ENCODE results near the gene GRK3.

Gene GRK3

GRCh38 chr22:25554689-25555088 is 9.8 kb upstream of the GRK3 start:
- peaks cover 7 to 8% of the 10 kb centered on the region in 2 experiments for H3K4me1 ChIP-seq (ENCODE audit: control insufficient read depth in 1 of 2, insufficient read depth in 2 of 2, low read length in 2 of 2)
- H4K8ac ChIP-seq (ENCODE audit: low read depth, low read length): no peak overlapping the region
- no peak overlapping the region for H2BK120ac ChIP-seq (ENCODE audit: insufficient read depth, low read length, poor library complexity)
- H4K12ac ChIP-seq (ENCODE audit: low read depth, low read length): no peak overlapping the region
- H3K27me3 ChIP-seq (ENCODE audit: insufficient read depth, low read length): no peaks in the 10 kb centered on the region
- H3K4me2 ChIP-seq (ENCODE audit: low read length): no peak overlapping the region
- no peaks in the 10 kb centered on the region for H3K79me2 ChIP-seq (ENCODE audit: control insufficient read depth, insufficient read depth, low read length, poor library complexity)
- H3K18ac ChIP-seq (ENCODE audit: low read length): no peak overlapping the region
- H3K9ac ChIP-seq (ENCODE audit: low read length): no peak overlapping the region
- no peak overlapping the region for H2BK12ac ChIP-seq (ENCODE audit: low read length)
- WGBS (ENCODE audit: extremely low coverage, insufficient coverage, insufficient read length): no CpG with 5 or more reads among the region's 2 CpGs
- H3K4ac ChIP-seq (ENCODE audit: low read depth, low read length): no peak overlapping the region
- no peaks in the 10 kb centered on the region for H3K36me3 ChIP-seq (ENCODE audit: control insufficient read depth in 1 of 2, insufficient read depth in 2 of 2, low read length in 2 of 2)
- no peak overlapping the region for H3K4me3 ChIP-seq (ENCODE audit: low read depth, low read length)
- H3K79me1 ChIP-seq (ENCODE audit: low read length): peaks cover 2% of the 10 kb centered on the region
- no peak overlapping the region for H3K27ac ChIP-seq (ENCODE audit: low read depth, low read length)
- H2BK5ac ChIP-seq (ENCODE audit: low read depth, low read length, poor library complexity): no peak overlapping the region
- H2AK5ac ChIP-seq (ENCODE audit: low read length): no peak overlapping the region
- H2AFZ ChIP-seq (ENCODE audit: insufficient read depth, low read length, poor library complexity): no peak overlapping the region
- DNase-seq: no peak
- H3K14ac ChIP-seq (ENCODE audit: low read length): no peak overlapping the region
- H4K91ac ChIP-seq (ENCODE audit: low read depth, low read length): no peak overlapping the region
- no peak overlapping the region for H3K23ac ChIP-seq (ENCODE audit: low read length)
- peaks cover 1% of the 10 kb centered on the region for H3K9me3 ChIP-seq (ENCODE audit: insufficient read depth, low read depth, low read length)

- WGBS (ENCODE audit: extremely low coverage, insufficient coverage, insufficient read length): no CpG with 5 or more reads among the region's 4 CpGs
- Histone ChIP-seq H2BK120ac (ENCODE audit: insufficient read depth, low read length, poor library complexity) (no peak overlapping the region), H3K27ac (ENCODE audit: low read depth, low read length) (no peak overlapping the region), H3K18ac (ENCODE audit: low read length) (no peak overlapping the region), H2AK5ac (ENCODE audit: low read length) (no peak overlapping the region), H3K36me3 (ENCODE audit: control insufficient read depth in 1 of 2, insufficient read depth in 2 of 2, low read length in 2 of 2) (no peaks in the 10 kb centered on the region), H3K79me1 (ENCODE audit: low read length) (peaks cover 2% of the 10 kb centered on the region), H3K79me2 (ENCODE audit: control insufficient read depth, insufficient read depth, low read length, poor library complexity) (no peaks in the 10 kb centered on the region), H4K12ac (ENCODE audit: low read depth, low read length) (no peak overlapping the region), H3K4me1 (ENCODE audit: control insufficient read depth in 1 of 2, insufficient read depth in 2 of 2, low read length in 2 of 2) (peaks cover 7 to 8% of the 10 kb centered on the region in 2 experiments), H3K14ac (ENCODE audit: low read length) (no peak overlapping the region), H3K4ac (ENCODE audit: low read depth, low read length) (no peak overlapping the region), H2BK12ac (ENCODE audit: low read length) (no peak overlapping the region), H4K8ac (ENCODE audit: low read depth, low read length) (no peak overlapping the region), H3K9me3 (ENCODE audit: insufficient read depth, low read depth, low read length) (peaks cover 1% of the 10 kb centered on the region), H3K23ac (ENCODE audit: low read length) (no peak overlapping the region), H3K27me3 (ENCODE audit: insufficient read depth, low read length) (no peaks in the 10 kb centered on the region), H3K9ac (ENCODE audit: low read length) (no peak overlapping the region), H3K4me2 (ENCODE audit: low read length) (no peak overlapping the region), H3K4me3 (ENCODE audit: low read depth, low read length) (no peak overlapping the region), H4K91ac (ENCODE audit: low read depth, low read length) (no peak overlapping the region), H2BK5ac (ENCODE audit: low read depth, low read length, poor library complexity) (no peak overlapping the region), H2AFZ (ENCODE audit: insufficient read depth, low read length, poor library complexity) (no peak overlapping the region)
- DNase-seq: no peak
These were observed 8.9 kb upstream of the GRK3 start for GRCh38 chr22:25555586-25555985.

- Histone ChIP-seq H3K9me3 (ENCODE audit: insufficient read depth, low read depth, low read length) (no peaks in the 10 kb centered on the region), H3K4ac (ENCODE audit: low read depth, low read length) (no peak overlapping the region), H3K27me3 (ENCODE audit: insufficient read depth, low read length) (no peaks in the 10 kb centered on the region), H2BK120ac (ENCODE audit: insufficient read depth, low read length, poor library complexity) (no peak overlapping the region), H3K23ac (ENCODE audit: low read length) (no peak overlapping the region), H4K8ac (ENCODE audit: low read depth, low read length) (no peak overlapping the region), H2AFZ (ENCODE audit: insufficient read depth, low read length, poor library complexity) (no peak overlapping the region), H4K12ac (ENCODE audit: low read depth, low read length) (no peak overlapping the region), H2BK5ac (ENCODE audit: low read depth, low read length, poor library complexity) (no peak overlapping the region), H3K4me3 (ENCODE audit: low read depth, low read length) (no peak overlapping the region), H2BK12ac (ENCODE audit: low read length) (no peak overlapping the region), H3K36me3 (ENCODE audit: control insufficient read depth in 1 of 2, insufficient read depth in 2 of 2, low read length in 2 of 2) (no peaks in the 10 kb centered on the region), H3K79me1 (ENCODE audit: low read length) (peaks cover 2% of the 10 kb centered on the region), H3K4me2 (ENCODE audit: low read length) (no peak overlapping the region), H3K14ac (ENCODE audit: low read length) (no peak overlapping the region), H3K4me1 (ENCODE audit: control insufficient read depth in 1 of 2, insufficient read depth in 2 of 2, low read length in 2 of 2) (peaks cover 7 to 8% of the 10 kb centered on the region in 2 experiments), H4K91ac (ENCODE audit: low read depth, low read length) (no peak overlapping the region), H2AK5ac (ENCODE audit: low read length) (no peak overlapping the region), H3K79me2 (ENCODE audit: control insufficient read depth, insufficient read depth, low read length, poor library complexity) (no peaks in the 10 kb centered on the region), H3K27ac (ENCODE audit: low read depth, low read length) (no peak overlapping the region), H3K9ac (ENCODE audit: low read length) (no peak overlapping the region), H3K18ac (ENCODE audit: low read length) (no peak overlapping the region)
- no CpG with 5 or more reads among the region's 5 CpGs for WGBS (ENCODE audit: extremely low coverage, insufficient coverage, insufficient read length)
- DNase-seq: no peak
These were observed 7.3 kb upstream of the GRK3 start for GRCh38 chr22:25557218-25557617.

- Histone ChIP-seq H3K79me1 (ENCODE audit: low read length) (peaks cover 2% of the 10 kb centered on the region), H3K36me3 (ENCODE audit: control insufficient read depth in 1 of 2, insufficient read depth in 2 of 2, low read length in 2 of 2) (no peaks in the 10 kb centered on the region), H3K23ac (ENCODE audit: low read length) (no peak overlapping the region), H4K91ac (ENCODE audit: low read depth, low read length) (no peak overlapping the region), H2AK5ac (ENCODE audit: low read length) (no peak overlapping the region), H3K4me2 (ENCODE audit: low read length) (no peak overlapping the region), H3K14ac (ENCODE audit: low read length) (no peak overlapping the region), H2BK120ac (ENCODE audit: insufficient read depth, low read length, poor library complexity) (no peak overlapping the region), H3K79me2 (ENCODE audit: control insufficient read depth, insufficient read depth, low read length, poor library complexity) (no peaks in the 10 kb centered on the region), H4K8ac (ENCODE audit: low read depth, low read length) (no peak overlapping the region), H3K4me3 (ENCODE audit: low read depth, low read length) (no peak overlapping the region), H3K27ac (ENCODE audit: low read depth, low read length) (no peak overlapping the region), H3K18ac (ENCODE audit: low read length) (no peak overlapping the region), H3K27me3 (ENCODE audit: insufficient read depth, low read length) (no peaks in the 10 kb centered on the region), H2AFZ (ENCODE audit: insufficient read depth, low read length, poor library complexity) (no peak overlapping the region), H3K9ac (ENCODE audit: low read length) (no peak overlapping the region), H2BK5ac (ENCODE audit: low read depth, low read length, poor library complexity) (no peak overlapping the region), H3K4me1 (ENCODE audit: control insufficient read depth in 1 of 2, insufficient read depth in 2 of 2, low read length in 2 of 2) (peaks cover 7 to 8% of the 10 kb centered on the region in 2 experiments), H4K12ac (ENCODE audit: low read depth, low read length) (no peak overlapping the region), H2BK12ac (ENCODE audit: low read length) (no peak overlapping the region), H3K9me3 (ENCODE audit: insufficient read depth, low read depth, low read length) (no peaks in the 10 kb centered on the region), H3K4ac (ENCODE audit: low read depth, low read length) (no peak overlapping the region)
- WGBS (ENCODE audit: extremely low coverage, insufficient coverage, insufficient read length): no CpG with 5 or more reads among the region's 4 CpGs
- no peak for DNase-seq
These were observed 6.1 kb upstream of the GRK3 start for GRCh38 chr22:25558341-25558740.

Measured in trophoblast cell (in vitro differentiated cells and primary cell).